GM21360 (cell line): ENCODE results near the gene PPTC7.
"Not testable (repeated sequence)": the region's sequence is repeated elsewhere in the genome, so short reads cannot be mapped to it uniquely, and the experiment has no call there.

Source experiments
- ATAC-seq: cut with Tn5 transposase; IDR thresholded peaks from one replicate; pipeline ENCODE4 v1.9.1; 2021; ENCODE audit warnings: mild to moderate bottlenecking, moderate library complexity; ENCODE audit not compliant: unreplicated experiment

Gene PPTC7

DNA sequence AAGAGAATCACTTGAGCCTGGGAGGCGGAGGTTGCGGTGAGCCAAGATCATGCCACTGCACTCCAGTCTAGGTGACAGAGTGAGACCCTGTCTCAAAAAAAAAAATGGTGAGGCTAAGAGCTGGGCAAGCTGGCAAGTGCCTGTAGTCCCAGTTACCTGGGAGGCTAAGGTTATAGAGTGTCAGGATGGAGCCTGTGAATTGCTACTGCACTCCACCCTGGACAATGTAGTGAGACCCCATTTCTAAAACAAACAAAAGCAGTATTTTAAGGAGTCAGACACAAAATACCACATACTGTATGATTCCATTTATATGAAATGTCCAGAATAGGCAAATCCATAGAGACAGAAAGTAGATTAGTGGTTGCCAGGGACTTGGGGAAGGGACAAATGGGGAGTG is 4.0 kb upstream of the PPTC7 start:
- ATAC-seq, result not testable (repeated sequence)

DNA sequence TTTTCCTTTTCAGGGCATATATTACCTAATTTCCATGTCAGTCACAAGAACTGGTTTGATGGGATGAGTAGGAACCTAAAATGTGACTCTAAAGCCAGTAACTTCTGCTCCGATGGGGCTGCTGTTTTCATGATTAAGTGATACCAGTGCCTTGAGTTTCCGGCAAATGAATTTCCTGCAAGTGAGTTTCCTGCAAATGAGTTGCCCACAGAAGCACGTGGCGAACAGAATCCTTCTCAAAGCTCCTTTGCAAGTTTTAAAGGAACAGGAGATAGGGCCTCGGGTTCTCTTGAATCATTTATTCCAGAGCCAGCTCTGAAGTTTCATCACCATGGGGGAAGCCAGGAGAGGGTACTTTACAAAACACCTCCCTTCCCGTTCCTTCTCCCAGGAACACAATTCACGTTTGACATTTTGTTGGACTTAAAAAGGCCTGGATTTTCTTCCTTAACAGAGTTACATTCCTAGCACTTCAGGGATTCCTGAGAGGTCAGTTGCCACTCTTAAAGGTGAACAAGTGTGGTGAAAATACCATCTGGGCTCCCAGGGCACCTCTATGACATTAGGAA is 2.2 kb upstream of the PPTC7 start:
- no peak for ATAC-seq

DNA sequence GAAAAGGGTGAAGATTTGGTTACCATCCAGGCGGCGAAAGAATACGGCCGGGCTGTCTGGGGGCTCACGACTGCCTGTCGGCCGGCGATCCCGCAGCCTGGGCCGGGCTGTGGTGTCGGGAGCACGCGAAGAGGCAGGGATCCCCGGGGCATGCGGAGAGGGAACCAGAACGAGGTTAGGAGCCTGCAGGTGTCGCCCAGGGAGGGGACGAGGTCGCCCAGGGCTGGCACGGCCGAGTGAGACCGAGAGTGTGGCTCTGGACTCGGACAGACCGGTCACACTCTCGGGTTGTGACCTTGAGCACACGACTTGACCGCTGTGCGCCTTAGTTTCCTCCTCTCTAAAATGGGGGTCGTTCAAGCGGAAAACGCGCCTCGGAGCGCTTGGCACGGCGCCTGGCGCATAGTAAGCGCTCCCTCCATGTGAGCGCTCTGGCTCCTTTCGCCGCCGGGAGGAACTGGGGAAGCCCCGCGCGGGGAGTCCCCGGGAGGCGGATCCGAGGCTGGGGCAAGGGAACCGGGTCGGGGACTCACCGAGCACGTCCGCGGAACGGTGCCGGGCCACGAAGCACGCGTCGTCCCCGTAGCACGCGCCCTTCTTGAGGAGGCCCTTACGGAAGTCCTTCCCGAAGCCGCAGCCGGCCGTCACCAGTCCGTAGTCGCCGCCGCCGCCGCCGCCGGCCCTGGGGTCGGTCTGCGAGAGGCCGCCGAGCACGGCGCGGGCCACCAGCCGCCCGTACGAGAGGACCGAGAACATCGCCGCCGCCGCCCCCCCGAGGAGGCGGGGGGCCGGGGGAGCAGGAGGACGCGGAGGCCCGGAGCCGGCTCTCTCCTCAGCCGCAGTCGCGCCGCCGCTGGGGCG is 612 bp downstream of the PPTC7 start:
- ATAC-seq, result peak; percentile 47

DNA sequence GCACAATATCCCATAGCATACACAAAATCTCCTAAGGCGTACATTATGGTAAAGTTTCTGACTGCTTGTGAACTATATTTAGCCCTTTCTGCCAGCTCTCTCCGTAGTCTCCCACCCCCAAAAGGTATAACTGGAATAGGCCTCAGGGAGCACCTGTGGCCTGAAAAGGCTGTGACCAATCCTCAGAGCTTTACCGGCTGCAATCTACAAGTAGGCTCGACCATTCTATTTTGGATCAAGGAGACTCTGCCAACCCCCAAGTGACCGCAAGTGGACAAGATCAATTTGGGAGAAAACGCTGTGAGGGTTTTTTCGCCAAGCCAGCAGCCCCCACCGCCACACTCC is 1.2 kb downstream of the PPTC7 start:
- ATAC-seq, result no peak

DNA sequence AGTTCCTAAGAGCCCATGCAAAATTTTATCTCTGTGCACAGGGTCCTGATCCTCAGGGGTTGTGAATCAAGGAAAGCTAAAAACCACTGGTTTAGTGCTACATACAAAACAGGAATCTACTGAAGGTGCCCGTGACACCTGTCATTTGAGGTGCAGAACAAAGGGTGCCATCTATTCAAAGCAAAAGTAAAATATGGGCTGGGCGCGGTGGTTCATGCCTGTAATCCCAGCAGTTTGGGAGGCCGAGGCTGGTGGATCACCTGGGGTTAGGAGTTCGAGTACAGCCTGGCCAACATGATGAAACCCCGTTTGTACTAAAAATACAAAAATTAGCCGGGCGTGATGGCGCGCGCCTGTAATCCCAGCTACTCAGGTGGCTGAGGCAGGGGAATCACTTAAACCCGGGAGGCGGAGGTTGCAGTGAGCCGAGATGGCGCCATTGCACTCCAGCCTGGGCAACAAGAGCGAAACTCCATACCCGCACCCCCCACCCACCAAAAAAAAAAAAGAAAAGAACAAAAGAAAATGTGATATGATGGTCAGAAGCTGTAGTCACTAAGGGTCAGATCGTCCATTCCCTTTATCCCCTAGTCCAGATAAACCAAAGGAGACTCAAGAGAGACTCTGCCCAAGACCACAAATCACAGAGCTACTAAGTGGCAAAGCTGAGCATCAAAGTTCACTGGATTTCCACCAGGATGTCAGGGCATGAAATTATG is 3.4 kb downstream of the PPTC7 start:
- ATAC-seq, result no peak

DNA sequence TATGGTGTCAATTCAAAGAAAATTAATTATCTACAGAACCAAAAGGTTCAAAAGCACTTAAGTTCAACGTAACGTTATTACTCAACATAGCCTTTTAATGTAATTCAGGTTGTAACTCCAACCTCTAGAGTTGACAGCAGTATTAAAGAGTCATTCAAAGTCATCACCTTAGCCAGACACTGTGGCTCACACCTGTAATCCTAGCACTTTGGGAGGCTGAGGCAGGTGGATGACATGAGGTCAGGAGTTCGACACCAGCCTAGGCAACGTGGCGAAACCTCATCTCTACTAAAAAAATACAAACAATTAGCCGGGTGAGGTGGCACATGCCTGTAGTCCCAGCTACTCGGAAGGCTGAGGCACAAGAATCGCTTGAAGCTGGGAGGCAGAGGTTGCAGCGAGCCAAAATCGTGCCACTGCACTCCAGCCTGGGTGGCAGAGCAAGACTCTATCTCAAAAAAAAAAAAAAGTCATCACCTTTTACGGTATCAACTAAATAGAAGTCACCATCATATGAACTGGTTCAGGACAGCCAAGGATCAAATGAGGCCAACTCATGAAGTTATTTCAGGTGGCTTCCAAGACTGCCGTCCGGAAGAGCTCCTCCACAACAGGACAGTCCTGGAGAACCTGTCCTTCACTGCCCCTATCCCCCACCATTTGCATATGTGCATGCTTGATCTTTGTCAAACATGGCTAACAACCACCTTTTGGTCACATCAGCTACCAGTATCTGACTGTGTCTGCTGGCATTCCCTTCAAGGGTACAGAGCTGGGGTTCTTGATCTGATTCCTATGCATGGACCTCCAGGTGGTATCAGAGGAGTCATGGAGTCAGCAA is 4.2 kb downstream of the PPTC7 start:
- no peak for ATAC-seq

DNA sequence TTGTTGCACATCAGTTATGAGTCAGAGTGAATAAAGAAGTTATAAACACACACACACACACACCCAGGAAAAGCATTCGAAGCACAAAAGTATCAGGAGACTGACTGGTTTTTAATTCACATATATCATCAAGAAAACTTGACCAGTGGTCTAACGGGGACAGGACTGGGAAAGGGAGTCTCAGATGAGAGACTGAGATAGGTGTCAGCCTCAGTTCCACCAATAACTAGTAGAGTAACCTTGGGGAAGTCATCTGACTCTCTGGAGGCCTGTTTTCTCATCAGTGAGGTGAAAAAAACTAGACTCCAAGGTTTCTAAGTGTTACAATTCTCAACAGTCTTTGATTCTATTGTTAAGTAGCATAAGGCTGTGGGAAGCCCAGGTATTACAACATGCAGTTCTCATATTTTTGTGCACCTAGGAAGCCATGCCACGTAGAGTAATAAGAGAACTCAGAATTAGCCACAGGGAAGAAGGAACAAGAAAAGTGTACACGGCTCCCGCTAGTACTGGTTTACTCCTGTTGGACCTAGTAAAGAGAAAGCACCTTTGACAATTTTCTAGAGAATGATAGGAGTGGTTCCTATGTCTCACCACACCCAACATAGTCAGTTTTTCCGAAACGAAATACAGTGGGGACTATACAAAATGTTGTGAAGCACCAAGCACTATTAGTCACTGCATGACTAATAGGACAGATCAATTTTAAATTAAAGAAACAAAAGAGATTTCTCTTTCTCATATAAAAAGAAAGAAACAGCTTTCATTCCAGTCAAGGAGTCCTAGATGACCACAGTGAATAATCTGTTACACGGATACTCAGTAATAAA is 5.0 kb downstream of the PPTC7 start:
- no peak for ATAC-seq

DNA sequence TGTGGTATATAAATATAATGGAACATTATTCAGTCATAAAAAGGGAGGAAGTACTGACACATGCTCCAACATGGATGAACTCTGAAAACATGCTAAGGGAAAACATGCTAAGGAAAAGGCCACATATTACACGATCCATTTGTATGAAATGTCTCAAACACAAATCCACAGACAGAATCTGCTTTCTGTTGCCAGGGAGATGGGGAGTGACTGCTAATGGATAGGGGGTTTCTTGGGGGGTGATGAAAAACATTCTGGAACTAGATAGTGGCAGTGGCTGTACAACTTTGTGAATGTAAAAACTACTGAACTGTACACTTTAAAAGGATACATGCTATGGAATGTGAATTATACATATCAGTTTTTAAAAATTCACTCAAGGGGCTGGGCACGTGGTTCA is 6.6 kb downstream of the PPTC7 start:
- no peak for ATAC-seq

DNA sequence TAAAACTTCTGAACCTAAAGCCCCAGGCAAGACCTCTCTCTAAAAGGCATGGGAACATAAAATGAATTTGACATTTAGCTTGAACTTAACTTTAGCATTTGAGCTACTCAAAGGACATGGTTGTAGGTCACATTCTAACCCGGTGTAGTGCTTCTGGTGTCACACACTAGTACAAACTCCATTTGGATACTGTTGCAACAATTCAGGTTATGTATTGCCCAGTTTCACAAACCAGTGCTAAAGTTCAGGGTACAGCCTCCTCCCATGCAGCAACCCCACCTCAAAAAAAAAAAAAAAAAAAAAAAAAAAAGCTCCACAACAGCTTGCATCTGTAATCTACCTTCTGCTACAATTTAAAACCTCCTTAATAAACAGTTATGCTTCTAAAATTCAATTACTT is 7.8 kb downstream of the PPTC7 start:
- ATAC-seq, result no peak

DNA sequence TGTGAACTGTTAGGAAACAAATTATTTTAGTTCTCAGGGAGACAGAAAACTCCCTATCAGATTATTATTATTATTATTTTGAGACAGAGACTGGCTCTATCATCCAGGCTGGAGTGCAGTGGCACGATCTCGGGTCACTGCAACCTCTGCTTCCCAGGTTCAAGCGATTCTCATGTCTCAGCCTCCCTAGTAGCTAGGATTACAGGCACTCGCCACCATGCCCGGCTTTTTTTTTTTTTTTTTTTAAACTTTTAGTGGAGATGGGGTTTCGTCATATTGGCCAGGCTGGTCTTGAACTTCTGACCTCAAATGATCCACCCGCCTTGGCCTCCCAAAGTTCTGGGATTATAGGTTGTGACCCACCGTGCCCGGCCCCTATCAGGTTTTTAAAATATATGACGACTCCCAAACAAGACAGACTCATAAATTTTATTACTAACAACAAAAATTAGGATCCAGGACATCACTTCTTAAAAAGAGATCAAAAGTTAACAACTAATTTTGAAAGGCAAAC is 8.3 kb downstream of the PPTC7 start:
- ATAC-seq, result not testable (repeated sequence)

DNA sequence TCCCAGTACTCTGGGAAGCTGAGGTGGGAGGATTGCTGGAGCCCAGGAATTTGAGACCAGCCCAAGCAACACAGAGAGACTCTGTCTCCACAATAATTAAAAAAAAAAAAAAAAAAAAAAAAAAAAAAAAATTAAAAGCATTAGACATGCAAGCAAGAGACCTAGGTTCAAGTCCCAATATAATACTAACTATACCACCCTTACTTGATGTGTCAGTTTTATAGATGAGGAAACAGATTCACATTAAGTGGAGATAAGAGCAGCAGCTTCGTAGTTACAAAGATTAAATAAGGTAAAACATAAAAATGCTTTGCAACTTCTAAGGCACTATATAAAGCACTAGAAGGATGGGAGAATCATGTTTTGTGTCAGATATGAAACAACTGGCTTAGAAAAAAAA is 9.1 kb downstream of the PPTC7 start:
- ATAC-seq, result no peak

DNA sequence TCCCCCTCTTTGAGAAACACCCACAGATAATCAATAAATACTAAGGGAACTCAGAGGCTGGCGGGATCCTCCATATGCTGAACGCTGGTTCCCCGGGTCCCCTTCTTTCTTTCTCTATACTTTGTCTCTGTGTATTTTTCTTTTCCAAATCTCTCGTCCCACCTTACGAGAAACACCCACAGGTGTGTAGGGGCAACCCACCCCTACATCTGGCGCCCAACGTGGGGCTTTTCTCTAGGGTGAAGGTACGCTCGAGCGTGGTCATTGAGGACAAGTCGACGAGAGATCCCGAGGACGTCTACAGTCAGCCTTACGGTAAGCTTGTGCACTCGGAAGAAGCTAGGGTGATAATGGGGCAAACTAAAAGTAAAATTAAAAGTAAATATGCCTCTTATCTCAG is 12.3 kb downstream of the PPTC7 start:
- not testable (repeated sequence) for ATAC-seq

DNA sequence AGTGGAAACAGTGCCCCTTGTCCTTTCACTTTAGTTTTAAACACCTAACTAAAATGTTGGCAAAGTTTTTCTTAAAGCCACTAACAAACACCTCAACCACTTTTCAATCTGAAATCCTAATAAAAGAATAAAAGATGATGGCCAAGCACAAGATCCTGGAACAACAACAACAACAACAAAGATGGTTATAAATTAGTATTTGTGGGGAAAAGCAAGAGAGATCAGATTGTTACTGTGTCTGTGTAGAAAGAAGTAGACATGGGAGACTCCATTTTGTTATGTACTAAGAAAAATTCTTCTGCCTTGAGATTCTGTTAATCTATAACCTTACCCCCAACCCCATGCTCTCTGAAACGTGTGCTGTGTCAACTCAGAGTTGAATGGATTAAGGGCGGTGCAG is 13.3 kb downstream of the PPTC7 start:
- ATAC-seq, result not testable (repeated sequence)

DNA sequence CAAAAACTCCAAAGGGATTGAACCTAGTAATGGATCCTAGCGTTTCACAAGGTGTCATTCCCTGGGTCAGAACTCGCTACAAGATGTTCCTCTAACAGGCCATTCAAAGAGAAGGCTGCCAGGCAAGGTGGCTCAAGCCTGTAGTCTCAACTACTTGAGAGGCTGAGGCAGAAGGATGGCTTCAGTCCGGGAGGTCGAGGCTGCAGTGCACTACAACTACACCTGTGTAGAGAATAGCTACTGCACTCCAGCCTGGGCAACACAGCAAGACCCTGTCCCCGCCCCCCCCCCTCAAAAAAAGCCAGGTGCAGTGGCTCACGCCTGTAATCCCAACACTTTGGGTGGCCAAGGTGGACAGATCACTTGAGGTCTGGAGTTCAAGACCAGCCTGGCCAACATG is 14.4 kb downstream of the PPTC7 start:
- ATAC-seq, result no peak

DNA sequence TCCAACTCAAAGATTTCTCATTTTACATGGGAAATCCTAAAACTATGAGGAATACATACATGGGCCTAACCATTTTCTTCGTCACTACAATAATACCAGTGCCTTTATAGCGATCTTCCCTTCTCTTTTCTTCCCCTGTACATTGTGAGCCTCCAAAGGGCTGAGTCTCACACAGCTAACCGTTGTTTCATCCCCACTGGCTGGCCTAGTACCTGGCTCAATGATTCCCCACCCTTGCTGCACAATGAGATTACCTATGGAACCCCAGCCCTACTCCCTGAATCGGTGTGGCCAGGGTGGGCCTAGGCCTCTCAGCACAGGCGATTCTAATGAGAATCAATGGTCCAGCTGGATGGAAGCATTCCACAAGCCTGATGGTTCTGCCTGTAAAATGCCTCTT is 16.1 kb downstream of the PPTC7 start:
- ATAC-seq, result no peak

DNA sequence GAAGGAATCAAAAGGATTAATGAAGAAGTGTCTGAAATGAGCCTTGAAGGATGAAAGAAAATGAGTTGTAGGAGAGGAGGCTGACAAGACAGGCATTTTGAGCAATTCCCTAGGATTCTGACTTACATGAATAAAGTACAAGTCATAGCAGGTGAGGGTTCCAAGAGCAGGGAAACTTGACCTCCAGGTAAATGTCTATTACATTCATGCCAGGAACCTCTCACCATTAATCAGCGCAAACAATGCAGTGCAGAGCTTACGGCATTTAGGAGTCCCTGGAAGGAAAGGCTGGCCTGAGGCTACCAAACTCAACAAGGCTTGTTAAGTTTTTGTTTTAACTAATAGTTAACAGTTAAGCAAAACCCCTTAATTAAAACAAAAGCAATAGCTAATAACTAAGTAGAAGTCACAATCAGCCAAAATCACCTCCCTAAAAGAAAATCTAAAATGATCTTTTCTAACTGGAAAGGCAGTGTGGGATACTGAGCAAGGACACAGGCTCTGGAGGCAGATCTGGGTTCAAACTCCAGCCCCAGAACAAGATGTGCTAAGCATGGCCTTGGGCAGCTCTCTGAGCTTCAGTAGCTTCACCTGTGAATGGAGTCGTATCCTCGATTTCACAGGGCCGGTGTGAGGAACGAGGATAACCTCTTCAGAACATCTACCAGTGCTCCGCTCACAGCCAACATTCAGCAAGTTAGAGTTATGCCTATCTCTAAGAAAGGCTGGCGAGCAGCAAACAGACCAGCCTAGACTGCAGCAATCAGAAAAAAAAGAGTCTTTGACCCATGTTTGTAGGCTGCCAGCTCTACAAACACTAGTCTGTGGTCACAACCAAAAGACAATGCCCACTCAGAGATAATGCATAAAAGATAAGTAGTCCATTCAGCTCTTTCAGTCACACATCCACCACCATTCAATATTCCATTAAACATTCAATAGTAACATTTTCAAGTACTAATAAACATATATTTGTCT is 16.9 kb downstream of the PPTC7 start:
- ATAC-seq, result no peak

DNA sequence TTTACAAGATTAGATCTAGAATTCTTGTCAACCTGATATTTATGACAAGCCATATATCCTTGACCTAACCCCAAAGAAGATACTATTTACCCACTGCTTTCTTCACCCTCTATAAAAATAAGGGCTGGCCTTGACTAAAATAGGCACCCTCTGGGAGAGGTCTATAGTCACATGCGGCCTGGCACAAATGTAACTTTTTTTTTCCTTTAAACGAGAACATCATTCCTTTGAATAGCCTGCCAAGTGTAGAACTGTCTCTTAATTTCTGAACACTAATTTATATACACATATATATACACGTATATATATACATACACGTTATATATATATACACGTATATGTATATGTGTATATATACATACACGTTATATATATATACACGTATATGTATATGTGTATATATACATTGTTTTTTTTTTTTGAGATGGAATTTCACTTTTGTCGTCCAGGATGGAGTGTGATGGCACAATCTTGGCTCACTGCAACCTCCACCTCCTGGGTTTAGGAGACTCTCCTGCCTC is 18.6 kb downstream of the PPTC7 start:
- no peak for ATAC-seq

DNA sequence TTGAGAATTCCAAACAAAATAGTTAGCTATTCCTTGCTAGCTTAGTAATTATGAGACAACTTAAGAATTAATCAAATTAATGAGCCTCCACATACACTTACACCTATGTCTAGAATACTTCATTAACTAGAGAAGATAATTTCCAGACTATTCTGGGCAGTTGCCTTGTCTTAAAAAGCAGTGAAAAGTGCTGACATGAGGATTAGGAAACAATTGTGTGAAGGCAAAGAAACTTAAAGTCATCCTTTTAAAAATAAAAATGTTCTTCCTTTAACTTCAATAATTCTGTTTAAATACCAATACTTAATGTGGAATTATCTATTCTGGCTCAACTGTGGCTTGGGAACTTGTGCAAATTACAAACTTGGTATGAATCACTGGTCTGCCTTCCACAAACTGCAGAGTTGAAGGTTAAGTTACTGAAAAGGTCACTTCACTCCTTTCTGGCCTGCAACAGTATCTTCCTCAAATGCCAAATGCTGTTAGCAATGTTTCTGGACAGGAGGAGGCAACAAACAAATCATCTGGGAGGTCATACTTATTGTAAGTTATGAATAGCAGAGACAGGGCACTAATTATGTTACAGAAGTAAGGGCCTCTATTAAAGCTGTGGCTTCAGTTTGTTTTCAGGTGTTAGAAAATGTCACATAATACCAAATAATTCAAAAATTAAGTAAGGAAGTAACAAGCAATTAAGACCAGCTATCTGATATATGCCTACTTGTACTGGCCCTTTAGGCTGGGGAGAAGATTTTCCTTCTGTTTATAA is 19.2 kb downstream of the PPTC7 start:
- ATAC-seq, result no peak
